CD4-positive, alpha-beta T cell (primary cell): ENCODE measurements around the gene ARHGEF11. TPM values are rescaled to one million over a fixed set of nuclear protein-coding genes. Genes with fewer than 3 reads are reported as not detected.

Experiments used
- ATAC-seq: fragments of 200-7000 bp; cut with Tn5 transposase; one replicate; pipeline ENCODE4 v1.10.0; 2022; ENCODE audit warnings: mild to moderate bottlenecking; ENCODE audit not compliant: poor library complexity
- CTCF ChIA-PET: fragments of 350-600 bp; sonication (Branson Sonifier 250); formaldehyde crosslinking; loops from one replicate; lab custom pipeline; 2021; ENCODE audit warnings: antibody characterized with exemption, inconsistent platforms; lab: Charles Lee
- POLR2A ChIA-PET: fragments of 350-600 bp; sonication (Branson Sonifier 250); formaldehyde crosslinking; loops from one replicate; lab custom pipeline; 2021; ENCODE audit warnings: antibody characterized with exemption, inconsistent platforms; lab: Charles Lee
- DNase-seq, 14 experiments: peaks; one replicate each; pipeline ENCODE4 v3.0.0-alpha.2; 2013 to 2020; ENCODE audit warnings: mixed read lengths in 2 of 14
- H3K27ac ChIP-seq, 2 donors: one replicate each; pipeline versions ENCODE4 v1.5.1 to v1.7.0; 2013; ENCODE audit warnings: low read length in 2 of 2, low read depth in 1 of 2, mild to moderate bottlenecking in 1 of 2
- H3K27me3 ChIP-seq, 2 experiments: 1 replicate in 1 of 2; 2 replicates in 1 of 2; pipeline versions ENCODE4 v1.6.1 to v1.7.0; 2013; ENCODE audit warnings: low read length in 2 of 2, control low read depth in 1 of 2, mild to moderate bottlenecking in 1 of 2, moderate library complexity in 1 of 2; ENCODE audit not compliant: insufficient read depth in 2 of 2, control insufficient read depth in 1 of 2
- H3K36me3 ChIP-seq: one replicate; pipeline ENCODE4 v1.6.1; 2013; ENCODE audit warnings: low read length, control low read depth; ENCODE audit not compliant: insufficient read depth
- H3K4me1 ChIP-seq: one replicate; pipeline ENCODE4 v1.6.1; 2013; ENCODE audit warnings: low read length, control low read depth; ENCODE audit not compliant: insufficient read depth
- H3K4me3 ChIP-seq: one replicate; pipeline ENCODE4 v1.5.1; 2013; ENCODE audit warnings: mild to moderate bottlenecking, low read length, moderate library complexity
- H3K9me3 ChIP-seq, 2 experiments: 1 replicate in 1 of 2; 2 replicates in 1 of 2; pipeline versions ENCODE4 v1.6.1 to v1.7.0; 2013; ENCODE audit warnings: low read length in 2 of 2, mild to moderate bottlenecking in 2 of 2, control low read depth in 1 of 2, moderate library complexity in 1 of 2; ENCODE audit not compliant: control insufficient read depth in 1 of 2, insufficient read depth in 1 of 2
- H3K27ac Mint-ChIP-seq: one replicate; pipeline ENCODE4 v1.8.0; 2020; ENCODE audit warnings: mixed read lengths
- H3K27me3 Mint-ChIP-seq: one replicate; pipeline ENCODE4 v1.8.0; 2021; ENCODE audit warnings: mixed read lengths
- H3K36me3 Mint-ChIP-seq: one replicate; pipeline ENCODE4 v1.8.0; 2021; ENCODE audit warnings: low read depth, mixed read lengths
- H3K4me1 Mint-ChIP-seq: one replicate; pipeline ENCODE4 v1.8.0; 2021; ENCODE audit warnings: low read depth, mixed read lengths
- H3K4me3 Mint-ChIP-seq: one replicate; pipeline ENCODE4 v1.8.0; 2020; ENCODE audit warnings: mild to moderate bottlenecking, mixed read lengths
- H3K9me3 Mint-ChIP-seq: one replicate; pipeline ENCODE4 v1.8.0; 2020; ENCODE audit warnings: mixed read lengths
- CTCF ChIP-seq: fragments of 200-600 bp; IDR thresholded peaks from one replicate; pipeline ENCODE4 v1.8.0; 2022; ENCODE audit warnings: antibody characterized with exemption, mild to moderate bottlenecking
- intact Hi-C, 2 experiments: fragments of 100-400 bp; cut with DNase I in 1 of 2; cut with micrococcal nuclease in 1 of 2; formaldehyde crosslinking; loops; one replicate each; pipeline versions ENCODE4 v1.15.1 to v1.9.0; 2023 to 2025; cut with DNase I, micrococcal nuclease
- total RNA-seq, 174 experiments: library from RNA in 2 of 174; stranded (reverse) in 2 of 174; gene quantifications; one replicate each; pipeline ENCODE4 v1.2.3 and lab custom pipeline; 2021 to 2026

The ARHGEF11 gene
- total RNA-seq, 2 experiments from 2014 or later = 13.7 to 13.9 TPM

- TF ChIP-seq CTCF = no peak
- H3K27me3 ChIP-seq = peaks cover 0 to 9% of the 10 kb centered on the region in 2 experiments
- H3K9me3 Mint-ChIP-seq = no peaks in the 10 kb centered on the region
- no peaks in the 10 kb centered on the region for H3K36me3 ChIP-seq
- CTCF ChIA-PET = no interaction called here
- no peak overlapping the region for H3K27ac ChIP-seq
- H3K27me3 Mint-ChIP-seq = peaks cover 34% of the 10 kb centered on the region
- H3K9me3 ChIP-seq = no peaks in the 10 kb centered on the region
- DNase-seq = no peak
- H3K4me3 ChIP-seq = no peak overlapping the region
- no peak overlapping the region for H3K4me3 Mint-ChIP-seq
- no peaks in the 10 kb centered on the region for H3K36me3 Mint-ChIP-seq
- no peak overlapping the region for H3K27ac Mint-ChIP-seq
- no peaks in the 10 kb centered on the region for H3K4me1 Mint-ChIP-seq
- intact Hi-C loops = no loop called here
- ATAC-seq = no peak
- POLR2A ChIA-PET = no interaction called here
- H3K4me1 ChIP-seq = no peaks in the 10 kb centered on the region
Observed at GRCh38 chr1:157032303-157032702, 13.2 kb downstream of the ARHGEF11 start.

GRCh38 chr1:157030728-157031127 lies 14.8 kb downstream of the ARHGEF11 start:
- Histone ChIP-seq H3K27ac (no peak overlapping the region), H3K9me3 (no peaks in the 10 kb centered on the region), H3K36me3 (no peaks in the 10 kb centered on the region), H3K4me3 (no peak overlapping the region), H3K27me3 (peaks cover 0 to 9% of the 10 kb centered on the region in 2 experiments), H3K4me1 (no peaks in the 10 kb centered on the region)
- H3K27ac Mint-ChIP-seq = no peak overlapping the region
- H3K4me1 Mint-ChIP-seq = no peaks in the 10 kb centered on the region
- no peak overlapping the region for H3K4me3 Mint-ChIP-seq
- intact Hi-C loops = no loop called here
- H3K27me3 Mint-ChIP-seq = peaks cover 41% of the 10 kb centered on the region
- ChIA-PET CTCF (no interaction called here), POLR2A (no interaction called here)
- no peaks in the 10 kb centered on the region for H3K36me3 Mint-ChIP-seq
- no peak for TF ChIP-seq CTCF
- DNase-seq (no peak), ATAC-seq (no peak)
- H3K9me3 Mint-ChIP-seq = no peaks in the 10 kb centered on the region

GRCh38 chr1:157028674-157029073 lies 16.9 kb downstream of the ARHGEF11 start:
- H3K36me3 ChIP-seq = no peaks in the 10 kb centered on the region
- ATAC-seq (no peak), DNase-seq (no peak)
- ChIA-PET POLR2A (no interaction called here), CTCF (no interaction called here)
- H3K4me1 ChIP-seq = no peaks in the 10 kb centered on the region
- Mint-ChIP-seq H3K4me3 (no peak overlapping the region), H3K36me3 (no peaks in the 10 kb centered on the region), H3K27me3 (peaks cover 45% of the 10 kb centered on the region), H3K27ac (no peak overlapping the region), H3K9me3 (no peaks in the 10 kb centered on the region), H3K4me1 (no peaks in the 10 kb centered on the region)
- H3K27ac ChIP-seq = no peak overlapping the region
- intact Hi-C loops = no loop called here
- H3K9me3 ChIP-seq = no peaks in the 10 kb centered on the region
- no peak overlapping the region for H3K4me3 ChIP-seq
- H3K27me3 ChIP-seq = peaks cover 0 to 9% of the 10 kb centered on the region in 2 experiments
- TF ChIP-seq CTCF = no peak
